Choroid plexus epithelial cell (primary cell): Measurements from ENCODE around the gene CPXM1.

Experiments used
- DNase-seq: peaks from one replicate; pipeline ENCODE4 v3.0.0-alpha.2; 2010; ENCODE audit warnings: low read depth
- H3K4me3 ChIP-seq: 2 replicates; pipeline ENCODE4 v1.5.1; 2011; ENCODE audit warnings: low read depth, mild to moderate bottlenecking, control low read depth, low read length, moderate library complexity
- TF ChIP-seq, protein P1 (sequence below): conservative IDR thresholded peaks from 2 replicates; pipeline ENCODE4 v1.5.1; 2011; ENCODE audit warnings: low read depth, mild to moderate bottlenecking, control low read depth, inconsistent platforms, low read length, moderate library complexity

Gene CPXM1

DNA sequence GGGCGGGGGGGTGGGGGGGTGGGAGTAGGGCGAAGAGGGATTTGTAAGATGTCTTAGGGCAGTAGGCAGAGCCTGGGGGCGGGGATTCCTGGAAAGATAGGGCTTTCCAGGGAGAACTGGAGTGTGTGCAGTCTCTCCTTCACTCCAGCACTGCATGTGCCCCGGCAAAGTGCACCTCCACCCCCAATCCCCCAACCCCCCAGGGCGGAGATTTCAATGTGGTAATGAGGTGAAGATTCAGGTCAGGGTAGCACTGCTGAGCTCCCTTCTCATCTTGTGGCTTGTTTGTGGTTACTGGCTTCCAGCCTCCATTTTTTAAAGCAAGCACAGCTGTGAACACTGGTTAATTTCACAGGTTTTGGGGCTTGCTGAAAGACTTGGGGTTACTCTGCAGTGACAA lies 21.6 kb upstream of the CPXM1 start:
- TF ChIP-seq, protein P1, sequence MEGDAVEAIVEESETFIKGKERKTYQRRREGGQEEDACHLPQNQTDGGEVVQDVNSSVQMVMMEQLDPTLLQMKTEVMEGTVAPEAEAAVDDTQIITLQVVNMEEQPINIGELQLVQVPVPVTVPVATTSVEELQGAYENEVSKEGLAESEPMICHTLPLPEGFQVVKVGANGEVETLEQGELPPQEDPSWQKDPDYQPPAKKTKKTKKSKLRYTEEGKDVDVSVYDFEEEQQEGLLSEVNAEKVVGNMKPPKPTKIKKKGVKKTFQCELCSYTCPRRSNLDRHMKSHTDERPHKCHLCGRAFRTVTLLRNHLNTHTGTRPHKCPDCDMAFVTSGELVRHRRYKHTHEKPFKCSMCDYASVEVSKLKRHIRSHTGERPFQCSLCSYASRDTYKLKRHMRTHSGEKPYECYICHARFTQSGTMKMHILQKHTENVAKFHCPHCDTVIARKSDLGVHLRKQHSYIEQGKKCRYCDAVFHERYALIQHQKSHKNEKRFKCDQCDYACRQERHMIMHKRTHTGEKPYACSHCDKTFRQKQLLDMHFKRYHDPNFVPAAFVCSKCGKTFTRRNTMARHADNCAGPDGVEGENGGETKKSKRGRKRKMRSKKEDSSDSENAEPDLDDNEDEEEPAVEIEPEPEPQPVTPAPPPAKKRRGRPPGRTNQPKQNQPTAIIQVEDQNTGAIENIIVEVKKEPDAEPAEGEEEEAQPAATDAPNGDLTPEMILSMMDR = no peak
- DNase-seq = peak; percentile 83
- no peak overlapping the region for H3K4me3 ChIP-seq

DNA sequence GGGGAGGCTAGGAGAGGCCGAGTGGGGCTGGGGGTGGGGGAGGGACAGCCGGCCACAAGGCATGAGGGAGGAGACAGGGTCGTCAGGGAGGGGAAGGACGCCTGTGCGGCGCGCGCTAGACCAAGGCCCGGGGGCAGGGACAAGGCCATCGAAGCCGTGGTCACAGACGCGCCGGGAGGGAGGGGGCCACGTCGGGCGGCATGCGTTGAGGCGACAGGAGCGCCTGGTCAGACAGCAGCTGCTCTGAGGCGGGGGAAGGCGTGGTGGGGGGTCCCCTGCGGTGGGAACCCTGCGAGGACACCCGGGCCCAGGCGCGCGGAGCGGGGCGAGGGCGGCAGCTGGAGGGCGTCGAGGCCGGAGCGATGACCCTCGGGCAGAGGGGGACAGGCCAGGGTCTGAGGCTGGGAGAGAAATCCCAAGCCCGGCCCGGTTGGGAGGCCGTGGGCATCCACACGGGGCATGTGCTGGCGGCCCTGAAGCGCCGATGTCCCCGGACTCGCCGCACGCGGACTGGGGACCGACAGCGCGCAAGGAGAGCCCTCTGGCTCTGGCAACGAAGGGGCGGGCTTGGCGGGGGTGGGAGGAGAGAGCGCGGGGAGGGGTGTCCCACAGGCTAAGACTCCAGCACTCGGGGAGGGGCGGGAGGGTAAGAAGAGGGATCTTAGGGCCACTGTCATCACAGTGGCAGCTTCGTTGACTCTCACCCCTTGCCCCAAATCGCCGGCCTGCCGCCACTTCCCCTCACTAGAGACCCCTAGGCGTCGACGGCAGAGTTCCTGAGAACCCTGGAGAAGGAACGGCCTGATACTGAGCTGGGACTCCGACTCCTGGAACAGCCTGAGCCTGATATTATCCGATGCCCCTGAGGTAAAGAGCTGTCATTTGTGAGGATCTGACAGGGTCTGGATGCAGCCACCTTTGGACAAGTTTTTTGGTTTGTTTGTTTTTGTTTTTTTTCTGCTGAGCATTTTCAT lies 20.8 kb upstream of the CPXM1 start:
- no peak for DNase-seq
- TF ChIP-seq, protein P1 = no peak
- no peak overlapping the region for H3K4me3 ChIP-seq

DNA sequence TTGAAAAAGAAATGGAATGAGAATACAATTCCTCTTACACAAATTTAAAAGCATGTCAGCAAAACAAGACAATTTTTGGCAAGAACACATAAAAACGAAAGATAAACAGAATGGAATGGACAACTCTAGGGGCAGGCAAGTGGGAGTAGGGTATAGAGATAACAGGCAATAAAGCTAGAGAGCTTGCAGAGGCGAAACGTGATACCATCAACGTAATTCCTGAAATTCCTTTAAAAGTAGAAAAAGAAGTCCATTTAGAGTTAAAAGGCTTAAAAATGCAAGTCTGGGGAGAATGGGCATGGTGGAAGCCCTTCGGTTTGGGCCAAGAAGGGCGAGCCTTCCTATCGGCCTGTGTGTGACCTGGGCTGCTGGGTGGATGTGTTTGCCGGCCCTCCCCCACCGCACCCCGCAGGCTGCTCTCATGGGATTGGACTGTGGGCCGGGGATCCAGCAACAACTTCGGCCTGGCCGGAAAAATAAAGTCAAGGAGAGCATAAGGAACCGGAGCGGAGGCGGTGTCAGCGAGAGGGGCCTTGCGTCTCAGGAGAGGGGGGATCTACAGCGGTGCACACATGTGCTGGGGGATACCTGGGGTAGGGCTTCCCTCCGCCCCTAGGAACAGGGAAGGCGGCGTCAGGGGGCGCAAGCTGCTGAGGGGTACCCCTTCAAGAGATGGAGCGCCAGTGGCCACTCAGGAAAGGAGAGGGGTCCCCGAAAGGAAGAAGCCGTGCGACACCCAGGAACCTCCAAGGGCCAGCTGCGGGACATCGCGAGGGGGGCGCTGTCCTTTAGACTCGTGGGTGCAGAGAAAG lies 19.9 kb upstream of the CPXM1 start:
- TF ChIP-seq, protein P1 = no peak
- DNase-seq = peak; percentile 72
- peak overlapping the region; percentile 26 for H3K4me3 ChIP-seq

DNA sequence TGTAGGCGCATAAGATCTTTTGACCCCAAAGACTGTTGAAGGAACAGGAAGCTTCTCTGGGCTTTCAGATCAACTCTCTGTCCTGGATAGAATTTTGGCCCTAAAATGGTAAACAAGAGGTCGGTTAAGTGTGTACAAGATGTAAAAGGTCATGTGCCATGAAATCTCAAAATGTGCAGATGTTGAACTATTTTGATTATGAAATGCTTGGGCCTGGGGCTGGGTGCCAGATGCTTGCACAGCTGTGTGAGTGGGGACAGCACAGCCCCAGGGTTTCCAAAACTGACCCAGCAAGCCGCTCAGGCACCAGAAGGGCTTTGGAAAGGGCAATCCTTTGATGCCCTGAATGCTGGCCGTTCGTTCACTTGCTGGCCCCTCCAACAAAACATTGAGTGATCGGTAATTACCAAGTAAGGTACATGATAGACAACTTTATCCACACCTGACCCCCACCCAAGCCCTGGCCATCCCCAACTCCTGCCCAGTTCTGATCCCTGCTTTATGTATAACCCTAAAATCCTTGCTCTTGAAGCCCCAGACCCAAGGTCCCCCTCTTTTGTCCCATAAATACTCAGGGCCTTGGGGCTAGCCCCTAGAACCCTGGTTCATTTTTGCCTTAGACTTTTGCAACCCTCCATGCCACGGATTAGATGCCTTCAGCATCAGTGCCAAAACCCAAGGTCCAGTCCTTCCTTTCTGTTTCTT lies 17.6 kb upstream of the CPXM1 start:
- no peak overlapping the region for H3K4me3 ChIP-seq
- no peak for DNase-seq
- TF ChIP-seq, protein P1 = no peak

DNA sequence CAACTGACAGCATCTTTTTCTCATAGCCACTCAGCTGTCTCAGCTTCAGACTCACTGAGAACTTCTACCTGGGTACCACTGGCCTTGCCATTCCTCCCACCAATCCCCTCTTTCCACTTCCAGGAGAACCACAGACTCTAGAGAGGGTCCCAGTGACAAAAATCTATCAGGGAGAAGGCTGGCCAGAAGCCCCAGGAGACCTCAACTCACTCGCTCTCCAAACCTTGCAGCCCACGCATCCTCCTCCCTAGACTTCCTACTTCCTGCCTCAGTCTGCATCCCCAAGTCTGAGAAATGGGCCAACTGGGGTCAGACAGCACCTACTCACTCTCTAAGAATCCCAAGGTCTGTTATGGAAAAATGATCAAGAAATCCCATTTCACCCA lies 16.9 kb upstream of the CPXM1 start:
- TF ChIP-seq, protein P1 = no peak
- no peak for DNase-seq
- no peak overlapping the region for H3K4me3 ChIP-seq

DNA sequence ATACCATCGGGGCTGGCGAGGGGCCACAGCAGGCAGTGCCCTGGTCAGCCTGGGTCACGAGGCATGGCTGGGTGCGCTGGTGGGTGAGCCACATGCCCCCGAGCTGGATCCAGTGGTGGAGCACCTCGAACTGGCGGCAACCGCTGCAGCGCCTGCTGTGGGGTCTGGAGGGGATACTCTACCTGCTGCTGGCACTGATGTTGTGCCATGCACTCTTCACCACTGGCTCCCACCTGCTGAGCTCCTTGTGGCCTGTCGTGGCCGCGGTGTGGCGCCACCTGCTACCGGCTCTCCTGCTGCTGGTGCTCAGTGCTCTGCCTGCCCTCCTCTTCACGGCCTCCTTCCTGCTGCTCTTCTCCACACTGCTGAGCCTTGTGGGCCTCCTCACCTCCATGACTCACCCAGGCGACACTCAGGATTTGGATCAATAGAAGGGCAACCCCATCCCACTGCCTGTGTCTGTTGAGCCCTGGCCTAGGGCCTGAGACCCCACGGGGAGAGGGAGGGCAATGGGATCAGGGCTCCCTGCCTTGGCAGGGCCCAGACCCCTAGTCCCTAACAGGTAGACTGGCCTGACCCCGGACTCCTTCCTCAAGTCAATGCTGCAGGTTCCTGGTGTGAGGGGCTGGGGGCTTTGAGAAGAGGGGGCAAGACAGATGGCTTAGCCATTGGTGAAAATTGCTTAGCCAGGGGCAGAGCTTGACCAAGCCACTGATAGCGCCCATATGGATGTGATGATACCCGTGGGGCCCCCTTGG lies 16.3 kb upstream of the CPXM1 start:
- TF ChIP-seq, protein P1 = peak; percentile 8
- DNase-seq = no peak
- H3K4me3 ChIP-seq = no peak overlapping the region
